H9 (cell line): Measurements from ENCODE around the gene MND1. TPM values are rescaled to one million over a fixed set of nuclear protein-coding genes. Genes with fewer than 3 reads are reported as not detected.

ENCODE experiments used
- DNase-seq: peaks from one replicate; pipeline ENCODE4 v3.0.0-alpha.2; 2017
- H2AFZ ChIP-seq: one replicate; pipeline ENCODE4 v1.6.1; 2013; ENCODE audit warnings: mild to moderate bottlenecking, low read length, control low read depth, moderate library complexity
- H2AK5ac ChIP-seq: 2 replicates; pipeline ENCODE4 v1.6.1; 2013; ENCODE audit warnings: low read length, control low read depth, mixed read lengths; ENCODE audit not compliant: insufficient read length
- H2BK120ac ChIP-seq: one replicate; pipeline ENCODE4 v1.6.1; 2013; ENCODE audit warnings: low read depth, mild to moderate bottlenecking, low read length, control low read depth, inconsistent platforms; ENCODE audit not compliant: poor library complexity, severe bottlenecking
- H2BK12ac ChIP-seq: 2 replicates; pipeline ENCODE4 v1.6.1; 2013; ENCODE audit warnings: low read length, control low read depth, mixed read lengths, low read depth; ENCODE audit not compliant: insufficient read length
- H2BK15ac ChIP-seq: 2 replicates; pipeline ENCODE4 v1.6.1; 2013; ENCODE audit warnings: low read depth, low read length, control low read depth
- H2BK20ac ChIP-seq: one replicate; pipeline ENCODE4 v1.6.1; 2013; ENCODE audit warnings: low read depth, mild to moderate bottlenecking, low read length, control low read depth, inconsistent platforms; ENCODE audit not compliant: poor library complexity, severe bottlenecking
- H2BK5ac ChIP-seq: 2 replicates; pipeline ENCODE4 v1.6.1; 2013; ENCODE audit warnings: low read length, control low read depth, mixed read lengths; ENCODE audit not compliant: insufficient read length
- H3K14ac ChIP-seq: 2 replicates; pipeline ENCODE4 v1.6.1; 2013; ENCODE audit warnings: low read length, control low read depth; ENCODE audit not compliant: insufficient read depth
- H3K18ac ChIP-seq: 2 replicates; pipeline ENCODE4 v1.6.1; 2013; ENCODE audit warnings: low read depth, mild to moderate bottlenecking, mixed read lengths, low read length, control low read depth; ENCODE audit not compliant: insufficient read length
- H3K23ac ChIP-seq: 2 replicates; pipeline ENCODE4 v1.6.1; 2013; ENCODE audit warnings: low read length, control low read depth, mixed read lengths, low read depth; ENCODE audit not compliant: insufficient read length
- H3K23me2 ChIP-seq: 2 replicates; pipeline ENCODE4 v1.6.1; 2013; ENCODE audit warnings: low read depth, mild to moderate bottlenecking, mixed read lengths, low read length, control low read depth; ENCODE audit not compliant: insufficient read length, poor library complexity, severe bottlenecking
- H3K27ac ChIP-seq: 2 replicates; pipeline ENCODE4 v1.5.1; 2013; ENCODE audit warnings: low read length, control low read depth, mixed read lengths, low read depth; ENCODE audit not compliant: insufficient read length
- H3K27me3 ChIP-seq: 2 replicates; pipeline ENCODE4 v1.6.1; 2013; ENCODE audit warnings: low read length, control low read depth, inconsistent platforms; ENCODE audit not compliant: insufficient read depth
- H3K4ac ChIP-seq: 2 replicates; pipeline ENCODE4 v1.6.1; 2013; ENCODE audit warnings: low read depth, mild to moderate bottlenecking, control low read depth, inconsistent platforms, low read length, moderate library complexity
- H3K4me1 ChIP-seq: 2 replicates; pipeline ENCODE4 v1.6.1; 2013; ENCODE audit warnings: low read length, control low read depth, inconsistent platforms; ENCODE audit not compliant: insufficient read depth
- H3K4me2 ChIP-seq: 2 replicates; pipeline ENCODE4 v1.6.1; 2013; ENCODE audit warnings: low read length, control low read depth, mixed read lengths; ENCODE audit not compliant: insufficient read length, insufficient read depth
- H3K56ac ChIP-seq: 2 replicates; pipeline ENCODE4 v1.6.1; 2013; ENCODE audit warnings: low read depth, mild to moderate bottlenecking, mixed read lengths, low read length, control low read depth; ENCODE audit not compliant: insufficient read length
- H3K79me1 ChIP-seq: 2 replicates; pipeline ENCODE4 v1.6.1; 2013; ENCODE audit warnings: low read depth, mild to moderate bottlenecking, moderate library complexity, low read length, control low read depth, inconsistent platforms; ENCODE audit not compliant: insufficient read depth, poor library complexity, severe bottlenecking
- H3K79me2 ChIP-seq: 2 replicates; pipeline ENCODE4 v1.6.1; 2013; ENCODE audit warnings: low read length, control low read depth, inconsistent platforms; ENCODE audit not compliant: insufficient read depth
- H3K9ac ChIP-seq: 2 replicates; pipeline ENCODE4 v1.6.1; 2013; ENCODE audit warnings: low read length, control low read depth, mixed read lengths; ENCODE audit not compliant: insufficient read length; ENCODE audit errors: extremely low read depth
- H3K9me3 ChIP-seq: one replicate; pipeline ENCODE4 v1.6.1; 2013; ENCODE audit warnings: low read depth, low read length, inconsistent platforms; ENCODE audit not compliant: control insufficient read depth
- H3T11ph ChIP-seq: one replicate; pipeline ENCODE4 v1.6.1; 2013; ENCODE audit warnings: mild to moderate bottlenecking, low read length, control low read depth, inconsistent platforms
- H4K20me1 ChIP-seq: one replicate; pipeline ENCODE4 v1.6.1; 2013; ENCODE audit not compliant: control insufficient read depth, insufficient read length, insufficient read depth
- H4K5ac ChIP-seq: 2 replicates; pipeline ENCODE4 v1.6.1; 2013; ENCODE audit warnings: low read depth, mild to moderate bottlenecking, mixed read lengths, low read length, control low read depth; ENCODE audit not compliant: insufficient read length
- H4K8ac ChIP-seq: replicated peaks from 2 replicates; pipeline ENCODE4 v1.6.1; 2013; ENCODE audit warnings: low read length, control low read depth, mixed read lengths, low read depth; ENCODE audit not compliant: insufficient read length
- H4K91ac ChIP-seq: 2 replicates; pipeline ENCODE4 v1.6.1; 2013; ENCODE audit warnings: low read depth, mild to moderate bottlenecking, moderate library complexity, mixed read lengths, low read length, control low read depth; ENCODE audit not compliant: insufficient read length
- H3K27ac Mint-ChIP-seq, 3 experiments: 2 replicates in 2 of 3; 3 replicates in 1 of 3; pipeline ENCODE4 v1.8.0; 2020 to 2021; ENCODE audit warnings: mixed read lengths in 3 of 3, mild to moderate bottlenecking in 1 of 3, moderate library complexity in 1 of 3
- H3K27me3 Mint-ChIP-seq: 2 replicates; pipeline ENCODE4 v1.8.0; 2021; ENCODE audit warnings: low read depth, mild to moderate bottlenecking, moderate library complexity, mixed read lengths
- H3K36me3 Mint-ChIP-seq, 3 experiments: 2 replicates in 2 of 3; 3 replicates in 1 of 3; pipeline ENCODE4 v1.8.0; 2020 to 2021; ENCODE audit warnings: low read depth in 3 of 3, mixed read lengths in 3 of 3; ENCODE audit not compliant: insufficient read depth in 1 of 3
- H3K4me1 Mint-ChIP-seq, 2 experiments: 2 replicates each; pipeline ENCODE4 v1.8.0; 2020; ENCODE audit warnings: mixed read lengths in 2 of 2
- H3K4me3 Mint-ChIP-seq, 2 experiments: 2 replicates in 1 of 2; 3 replicates in 1 of 2; pipeline ENCODE4 v1.8.0; 2020 to 2021; ENCODE audit warnings: mild to moderate bottlenecking in 2 of 2, mixed read lengths in 2 of 2, moderate library complexity in 1 of 2
- H3K9me3 Mint-ChIP-seq, 2 experiments: 2 replicates in 1 of 2; 3 replicates in 1 of 2; pipeline ENCODE4 v1.8.0; 2020; ENCODE audit warnings: mild to moderate bottlenecking in 2 of 2, mixed read lengths in 2 of 2, moderate library complexity in 1 of 2
- CTCF ChIP-seq: fragments of 200-600 bp; sonication (generic); conservative IDR thresholded peaks from 3 replicates; pipeline ENCODE4 v1.8.0; 2021; ENCODE audit warnings: antibody characterized with exemption, mild to moderate bottlenecking
- WGBS: extraction: QIAGEN DNeasy Blood & Tissue Kit; methylation state at CpG from one replicate; pipeline ENCODE4 v1.1.7; 2013; ENCODE audit warnings: missing lambda C conversion rate, low lambda C conversion rate, mixed read lengths; ENCODE audit not compliant: insufficient read length; ENCODE audit errors: extremely low coverage; 5-methylcytosine and 5-hydroxymethylcytosine counted together
- total RNA-seq: library from RNA; stranded (reverse); gene quantifications from 2 replicates; pipeline ENCODE4 v1.2.1, GENCODE V29; 2021

The MND1 gene
- total RNA-seq, 1 experiment from 2014 or later: 21.0 TPM

GRCh38 chr4:153371701-153372234, 27.3 kb downstream of the MND1 start:
- DNase-seq: no peak
- Histone ChIP-seq H3K27me3 (no peaks in the 10 kb centered on the region), H3K18ac (no peak overlapping the region), H3K56ac (no peak overlapping the region), H2BK120ac (no peak overlapping the region), H2BK15ac (no peak overlapping the region), H3T11ph (no peak overlapping the region), H4K8ac (no peak overlapping the region), H3K9me3 (no peaks in the 10 kb centered on the region), H3K9ac (no peak overlapping the region), H3K23me2 (no peaks in the 10 kb centered on the region), H3K79me2 (no peaks in the 10 kb centered on the region), H3K79me1 (no peaks in the 10 kb centered on the region), H3K23ac (no peak overlapping the region), H4K5ac (no peak overlapping the region), H2BK5ac (no peak overlapping the region), H2AK5ac (no peak overlapping the region), H3K14ac (no peak overlapping the region), H4K91ac (no peak overlapping the region), H2BK12ac (no peak overlapping the region), H3K4ac (no peak overlapping the region), H3K4me1 (no peaks in the 10 kb centered on the region), H3K4me2 (no peak overlapping the region), H2BK20ac (no peak overlapping the region), H4K20me1 (no peaks in the 10 kb centered on the region), H2AFZ (no peak overlapping the region), H3K27ac (no peak overlapping the region)
- WGBS: no CpG with 5 or more reads among the region's 6 CpGs
- H3K4me1 Mint-ChIP-seq: no peaks in the 10 kb centered on the region
- H3K9me3 Mint-ChIP-seq: peaks cover 0 to 7% of the 10 kb centered on the region in 2 experiments; a peak in 4 of 5 replicates
- peaks cover 41 to 52% (median 47%) of the 10 kb centered on the region in 3 experiments for H3K36me3 Mint-ChIP-seq
- no peaks in the 10 kb centered on the region for H3K27me3 Mint-ChIP-seq
- H3K27ac Mint-ChIP-seq: no peak overlapping the region
- no peak for TF ChIP-seq CTCF
- no peak overlapping the region for H3K4me3 Mint-ChIP-seq
